Lung microvascular endothelial cell (primary cell): Measurements from ENCODE around the gene PYROXD2. TPM values are rescaled to one million over a fixed set of nuclear protein-coding genes. Genes with fewer than 3 reads are reported as not detected.

Experiments
- DNase-seq, 2 donors: peaks; one replicate each; pipeline versions ENCODE4 v3.0.0 to v3.0.0-alpha.2; 2010; ENCODE audit warnings: low read depth in 2 of 2
- total RNA-seq: library from RNA; depleted of rRNA; stranded (reverse); fragments of >200 nt; gene quantifications from 2 replicates; pipeline ENCODE4 v1.2.1, GENCODE V29; 2014

Gene PYROXD2
- total RNA-seq, 1 donor from 2014 or later, result 0.99 TPM

DNA sequence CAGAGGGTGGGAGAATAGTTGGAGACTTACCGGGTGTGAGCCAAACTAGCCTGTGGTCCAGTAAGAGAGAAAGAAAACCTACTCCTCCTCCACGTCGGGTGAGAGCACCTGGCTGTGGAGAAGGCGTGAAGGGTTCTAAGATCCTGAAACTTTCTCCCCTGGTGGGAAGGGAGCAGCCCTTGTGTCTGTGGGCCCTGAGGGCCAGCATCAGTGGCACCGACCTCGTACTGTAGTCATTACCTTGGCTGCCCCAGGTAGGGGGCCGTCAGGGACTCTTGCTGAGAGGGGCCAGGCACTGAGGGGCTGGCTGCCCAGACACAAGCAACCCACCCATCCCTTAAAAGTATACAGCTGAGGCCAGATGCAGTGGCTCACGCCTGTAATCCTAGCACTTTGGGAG is 77.5 kb downstream of the PYROXD2 start:
- no peak for DNase-seq

Other genes with a start within 250 kb of the PYROXD2 start
- gene LOXL4, start 147.0 kb downstream of the PYROXD2 start, total RNA-seq, result under 0.01 and 0.87 TPM in 2 replicates
- 17.9 and 18.1 TPM in 2 replicates for gene HPS1, start 31.8 kb upstream of the PYROXD2 start, total RNA-seq